Thyroid gland (tissue), 4 donors: ENCODE measurements around the gene SH3D19. TPM values are rescaled to one million over a fixed set of nuclear protein-coding genes. Genes with fewer than 3 reads are reported as not detected.

Source experiments
- DNase-seq, 2 donors: peaks; one replicate each; pipeline ENCODE4 v3.0.0-alpha.2; 2019
- H3K27ac ChIP-seq, 3 donors: fragments of 200-600 bp; sonication (generic); 1 replicate in 2 of 3; 2 replicates in 1 of 3; pipeline ENCODE4 v1.5.1; 2016 to 2019; ENCODE audit warnings: mild to moderate bottlenecking in 1 of 3, moderate library complexity in 1 of 3
- H3K27me3 ChIP-seq: fragments of 200-600 bp; sonication (generic); one replicate; pipeline ENCODE4 v1.5.1; 2019
- H3K36me3 ChIP-seq, 2 donors: fragments of 200-600 bp; sonication (generic); one replicate each; pipeline ENCODE4 v1.5.1; 2016 to 2019
- H3K4me1 ChIP-seq, 2 donors: fragments of 200-600 bp; sonication (generic); one replicate each; pipeline ENCODE4 v1.5.1; 2017 to 2019
- H3K4me3 ChIP-seq, 3 donors: fragments of 200-600 bp; sonication (generic); replicated peaks in 1 of 3; 1 replicate in 2 of 3; 2 replicates in 1 of 3; pipeline ENCODE4 v1.5.1; 2016; ENCODE audit warnings: mild to moderate bottlenecking in 1 of 3
- H3K9me3 ChIP-seq: fragments of 200-600 bp; sonication (generic); one replicate; pipeline ENCODE4 v1.5.1; 2017
- POLR2A ChIP-seq, 2 donors: fragments of 450-650 bp; IDR thresholded peaks; one replicate each; pipeline ENCODE4 v1.6.1; 2017; ENCODE audit warnings: antibody characterized with exemption in 2 of 2, mild to moderate bottlenecking in 2 of 2, moderate library complexity in 1 of 2
- WGBS, 2 donors: methylation state at CpG; one replicate each; pipeline ENCODE4 v1.1.5; 2017; 5-methylcytosine and 5-hydroxymethylcytosine counted together
- intact Hi-C: fragments of 100-400 bp; cut with DNase I; formaldehyde crosslinking; loops from one replicate; pipeline ENCODE4 v1.15.1; 2023
- total RNA-seq, 4 donors: library from RNA; depleted of rRNA; stranded (reverse); fragments of >200 nt; gene quantifications; one replicate each; pipeline ENCODE4 v1.2.3, GENCODE V29; 2016
- TF ChIP-seq, protein P1 (sequence below), 6 experiments: fragments of 200-600 bp in 3 of 6; fragments of 450-650 bp in 3 of 6; sonication (generic) in 3 of 6; IDR thresholded peaks; one replicate each; pipeline ENCODE4 v1.5.1; 2016 to 2019; ENCODE audit warnings: antibody characterized with exemption in 6 of 6, mild to moderate bottlenecking in 2 of 6, inconsistent platforms in 1 of 6, moderate library complexity in 1 of 6

Gene SH3D19
- total RNA-seq, 4 donors from 2014 or later: 82.0 to 143 (median 113) TPM

GRCh38 chr4:151302432-151302831 is 23.0 kb downstream of the SH3D19 start:
- no peak overlapping the region for H3K4me3 ChIP-seq
- no peaks in the 10 kb centered on the region for H3K27me3 ChIP-seq
- WGBS, 2 donors: 84 to 89% methylated on average over 4 of the region's 4 CpGs
- intact Hi-C loops: no loop called here
- H3K9me3 ChIP-seq: no peaks in the 10 kb centered on the region
- DNase-seq: no peak
- no peak overlapping the region for H3K27ac ChIP-seq
- H3K36me3 ChIP-seq: no peaks in the 10 kb centered on the region
- H3K4me1 ChIP-seq: peaks cover 12 to 20% of the 10 kb centered on the region in 2 donors
- TF ChIP-seq, protein P1, sequence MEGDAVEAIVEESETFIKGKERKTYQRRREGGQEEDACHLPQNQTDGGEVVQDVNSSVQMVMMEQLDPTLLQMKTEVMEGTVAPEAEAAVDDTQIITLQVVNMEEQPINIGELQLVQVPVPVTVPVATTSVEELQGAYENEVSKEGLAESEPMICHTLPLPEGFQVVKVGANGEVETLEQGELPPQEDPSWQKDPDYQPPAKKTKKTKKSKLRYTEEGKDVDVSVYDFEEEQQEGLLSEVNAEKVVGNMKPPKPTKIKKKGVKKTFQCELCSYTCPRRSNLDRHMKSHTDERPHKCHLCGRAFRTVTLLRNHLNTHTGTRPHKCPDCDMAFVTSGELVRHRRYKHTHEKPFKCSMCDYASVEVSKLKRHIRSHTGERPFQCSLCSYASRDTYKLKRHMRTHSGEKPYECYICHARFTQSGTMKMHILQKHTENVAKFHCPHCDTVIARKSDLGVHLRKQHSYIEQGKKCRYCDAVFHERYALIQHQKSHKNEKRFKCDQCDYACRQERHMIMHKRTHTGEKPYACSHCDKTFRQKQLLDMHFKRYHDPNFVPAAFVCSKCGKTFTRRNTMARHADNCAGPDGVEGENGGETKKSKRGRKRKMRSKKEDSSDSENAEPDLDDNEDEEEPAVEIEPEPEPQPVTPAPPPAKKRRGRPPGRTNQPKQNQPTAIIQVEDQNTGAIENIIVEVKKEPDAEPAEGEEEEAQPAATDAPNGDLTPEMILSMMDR (IDR thresholded peaks at IDR 0.05): no peak
- TF ChIP-seq POLR2A (IDR thresholded peaks at IDR 0.05): no peak

GRCh38 chr4:151297170-151297569 is 28.2 kb downstream of the SH3D19 start:
- no peaks in the 10 kb centered on the region for H3K36me3 ChIP-seq
- DNase-seq: no peak
- H3K27ac ChIP-seq: no peak overlapping the region
- H3K4me1 ChIP-seq: no peaks in the 10 kb centered on the region
- no peaks in the 10 kb centered on the region for H3K27me3 ChIP-seq
- intact Hi-C loops: no loop called here
- H3K4me3 ChIP-seq: no peak overlapping the region
- no peaks in the 10 kb centered on the region for H3K9me3 ChIP-seq
- TF ChIP-seq, protein P1 (IDR thresholded peaks at IDR 0.05): no peak
- no peak for TF ChIP-seq POLR2A (IDR thresholded peaks at IDR 0.05)

- no peak for DNase-seq
- Histone ChIP-seq H3K27ac (no peak overlapping the region), H3K9me3 (no peaks in the 10 kb centered on the region), H3K36me3 (no peaks in the 10 kb centered on the region), H3K27me3 (no peaks in the 10 kb centered on the region), H3K4me3 (no peak overlapping the region), H3K4me1 (no peaks in the 10 kb centered on the region)
- WGBS, 2 donors: 73 to 76% methylated on average over 3 of the region's 3 CpGs
- TF ChIP-seq, protein P1 (IDR thresholded peaks at IDR 0.05): no peak
- no peak for TF ChIP-seq POLR2A (IDR thresholded peaks at IDR 0.05)
- intact Hi-C loops: no loop called here
Measured at GRCh38 chr4:151296227-151296626, 29.2 kb downstream of the SH3D19 start.

GRCh38 chr4:151294833-151295496 is 30.4 kb downstream of the SH3D19 start:
- Histone ChIP-seq H3K9me3 (no peaks in the 10 kb centered on the region), H3K27me3 (no peaks in the 10 kb centered on the region), H3K36me3 (no peaks in the 10 kb centered on the region), H3K27ac (no peak overlapping the region), H3K4me3 (no peak overlapping the region), H3K4me1 (no peaks in the 10 kb centered on the region)
- intact Hi-C loops: no loop called here
- WGBS, 2 donors: 92 to 95% methylated on average over 5 of the region's 5 CpGs
- no peak for TF ChIP-seq POLR2A (IDR thresholded peaks at IDR 0.05)
- TF ChIP-seq, protein P1 (IDR thresholded peaks at IDR 0.05): no peak
- no peak for DNase-seq

DNA sequence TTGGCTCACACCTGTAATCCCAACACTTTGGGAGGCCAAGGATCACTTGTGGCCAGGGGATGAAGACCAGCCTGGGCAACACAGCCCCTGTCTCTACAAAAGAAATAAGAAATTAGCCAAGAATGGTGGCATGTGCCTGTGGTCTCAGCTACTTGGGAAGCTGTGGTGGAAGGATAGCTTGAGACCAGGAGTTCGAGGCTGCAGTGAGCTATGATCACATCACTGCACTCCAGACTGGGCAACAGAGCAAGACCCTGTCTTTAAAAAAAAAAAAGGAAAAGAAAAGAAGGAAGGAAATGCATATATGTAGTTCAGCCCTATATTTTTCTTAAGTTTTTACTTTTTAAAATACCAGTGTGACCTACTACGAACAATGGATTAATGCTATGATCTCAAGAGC is 33.4 kb downstream of the SH3D19 start:
- no peaks in the 10 kb centered on the region for H3K9me3 ChIP-seq
- TF ChIP-seq, protein P1 (IDR thresholded peaks at IDR 0.05): no peak
- no peak for TF ChIP-seq POLR2A (IDR thresholded peaks at IDR 0.05)
- no peaks in the 10 kb centered on the region for H3K4me1 ChIP-seq
- no peaks in the 10 kb centered on the region for H3K27me3 ChIP-seq
- H3K27ac ChIP-seq: no peak overlapping the region
- 99 to 100% methylated on average over 2 of the region's 2 CpGs for WGBS, 2 donors
- intact Hi-C loops: no loop called here
- no peak overlapping the region for H3K4me3 ChIP-seq
- H3K36me3 ChIP-seq: no peaks in the 10 kb centered on the region
- no peak for DNase-seq
